Cortex of kidney (tissue), 1 donor: ENCODE measurements around the gene TNFRSF6B.

Experiments used
- DNase-seq: peaks from one replicate; lab custom pipeline; 2025; lab: John Stamatoyannopoulos, UW

The TNFRSF6B gene

DNA sequence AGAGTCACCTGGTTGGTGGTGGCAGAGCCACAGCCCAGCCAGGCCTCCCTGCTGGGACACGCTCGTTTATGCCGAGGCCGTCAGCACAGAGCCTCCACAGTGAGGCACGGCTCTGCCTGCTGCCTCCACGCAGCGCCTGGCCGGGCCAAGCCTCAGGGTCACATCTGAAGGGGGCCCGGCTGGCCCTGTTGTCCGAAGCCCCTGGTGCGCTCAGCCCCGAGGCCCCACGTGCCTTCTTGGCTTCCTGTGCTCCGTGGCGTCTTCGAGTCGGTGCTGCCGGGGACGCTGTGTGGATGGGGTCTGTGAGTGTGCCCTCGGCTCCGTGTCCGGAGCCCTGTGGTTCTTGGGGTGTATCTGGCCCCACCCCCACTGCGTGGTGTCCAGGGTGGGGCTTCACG, 10.4 kb upstream of the TNFRSF6B start:
- DNase-seq, result no peak

DNA sequence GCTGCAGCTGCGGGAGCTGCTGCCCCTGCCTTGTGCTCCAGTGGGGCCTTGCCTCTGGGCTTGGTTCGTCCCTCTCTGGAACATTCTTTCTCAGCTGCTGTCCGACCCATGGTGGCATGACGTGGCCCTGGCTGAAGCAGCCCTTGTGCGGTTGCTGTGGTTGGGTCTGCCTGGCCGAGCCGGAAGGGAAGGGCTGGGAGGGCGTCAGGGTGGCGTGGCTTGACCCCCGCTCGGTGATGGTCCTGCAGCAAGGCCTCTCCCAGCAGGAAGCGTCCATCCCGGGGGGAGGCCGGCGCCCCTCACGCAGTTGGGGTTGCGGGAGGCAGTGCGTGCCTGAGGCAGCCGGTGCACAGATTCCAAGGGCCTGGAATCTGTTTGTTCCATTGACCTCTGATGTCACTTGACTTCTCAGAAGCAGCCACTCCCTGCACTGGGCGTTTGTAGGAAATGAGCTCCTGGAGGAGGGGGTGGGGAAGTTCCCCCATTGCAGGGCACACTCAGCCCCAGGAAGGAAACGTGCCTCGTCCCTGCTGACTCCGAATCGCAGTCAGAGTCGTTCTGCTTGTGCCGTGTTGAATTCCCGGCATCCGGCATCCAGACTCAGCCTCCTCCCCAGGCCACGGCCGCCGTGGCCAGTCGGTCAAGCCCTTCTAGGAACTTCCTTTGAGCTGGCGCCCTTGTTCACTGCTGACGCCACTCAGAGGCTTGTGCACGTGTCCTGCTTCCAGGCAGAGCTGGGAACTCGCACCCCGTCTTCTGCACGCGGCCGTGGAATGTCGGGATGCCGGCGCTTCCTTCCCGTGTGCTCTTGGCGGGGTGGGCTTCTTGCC, 9.7 kb upstream of the TNFRSF6B start:
- no peak for DNase-seq

DNA sequence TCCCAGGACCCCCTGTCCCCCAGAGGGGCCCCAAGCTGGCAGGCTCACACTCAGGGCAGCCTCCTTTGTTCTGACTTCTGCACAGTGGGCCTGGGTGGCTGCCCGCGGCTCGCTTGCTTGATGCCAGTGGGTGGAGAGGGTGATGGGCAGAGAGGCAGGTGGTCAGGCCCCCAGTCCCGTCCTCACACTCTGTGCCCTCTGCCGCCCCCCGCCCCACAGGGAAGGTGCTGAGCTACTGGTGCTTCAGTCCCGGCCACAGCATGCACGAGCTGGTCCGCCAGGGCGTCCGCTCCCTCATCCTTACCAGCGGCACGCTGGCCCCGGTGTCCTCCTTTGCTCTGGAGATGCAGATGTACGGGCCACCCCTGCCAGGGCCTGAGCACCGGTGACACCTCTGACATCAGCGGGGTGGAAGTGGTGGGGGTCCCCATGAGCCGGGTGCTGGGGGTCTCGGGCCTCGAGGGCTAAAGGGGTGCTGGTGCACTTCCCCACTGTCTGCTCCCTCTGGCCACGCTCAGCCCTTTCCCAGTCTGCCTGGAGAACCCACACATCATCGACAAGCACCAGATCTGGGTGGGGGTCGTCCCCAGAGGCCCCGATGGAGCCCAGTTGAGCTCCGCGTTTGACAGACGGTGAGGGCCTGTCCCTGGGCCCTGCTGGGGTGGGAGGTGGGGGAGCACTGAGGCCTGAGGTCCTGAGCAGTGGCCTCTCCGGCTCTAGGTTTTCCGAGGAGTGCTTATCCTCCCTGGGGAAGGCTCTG, 8.9 kb upstream of the TNFRSF6B start:
- DNase-seq, result no peak

DNA sequence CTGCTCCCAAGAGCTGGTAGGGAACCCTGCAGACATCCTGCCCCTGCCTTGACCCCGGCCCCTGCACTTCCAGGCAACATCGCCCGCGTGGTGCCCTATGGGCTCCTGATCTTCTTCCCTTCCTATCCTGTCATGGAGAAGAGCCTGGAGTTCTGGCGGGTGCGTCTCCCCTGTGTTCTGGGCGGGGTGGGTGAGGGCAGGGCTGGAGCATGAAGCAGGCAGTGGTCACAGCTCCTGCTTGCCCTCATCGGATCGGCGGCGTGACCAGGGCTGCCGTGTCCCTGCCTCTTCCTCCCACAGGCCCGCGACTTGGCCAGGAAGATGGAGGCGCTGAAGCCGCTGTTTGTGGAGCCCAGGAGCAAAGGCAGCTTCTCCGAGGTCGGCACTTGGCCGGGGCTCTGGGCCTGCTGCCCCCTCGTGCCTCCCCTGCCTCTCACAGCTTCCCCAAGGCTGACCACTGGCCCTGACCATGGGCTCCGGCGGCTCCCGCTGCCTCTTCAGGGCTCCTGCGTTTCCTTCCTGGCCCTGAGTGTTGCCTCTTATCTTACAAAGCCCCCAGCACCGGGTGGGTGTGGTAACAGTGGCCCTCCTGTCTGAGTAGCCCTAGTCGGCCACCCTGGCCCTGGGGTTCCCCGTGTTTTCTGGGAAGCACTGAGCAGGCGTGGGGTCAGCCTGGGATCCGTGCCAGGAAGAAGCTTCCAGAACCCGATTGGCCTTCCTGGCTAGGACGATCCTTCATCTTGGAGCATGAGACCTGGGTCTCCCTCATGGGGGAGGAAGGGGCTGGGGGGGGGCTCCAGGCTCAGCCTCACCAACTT, 8.0 kb upstream of the TNFRSF6B start:
- DNase-seq, result no peak

DNA sequence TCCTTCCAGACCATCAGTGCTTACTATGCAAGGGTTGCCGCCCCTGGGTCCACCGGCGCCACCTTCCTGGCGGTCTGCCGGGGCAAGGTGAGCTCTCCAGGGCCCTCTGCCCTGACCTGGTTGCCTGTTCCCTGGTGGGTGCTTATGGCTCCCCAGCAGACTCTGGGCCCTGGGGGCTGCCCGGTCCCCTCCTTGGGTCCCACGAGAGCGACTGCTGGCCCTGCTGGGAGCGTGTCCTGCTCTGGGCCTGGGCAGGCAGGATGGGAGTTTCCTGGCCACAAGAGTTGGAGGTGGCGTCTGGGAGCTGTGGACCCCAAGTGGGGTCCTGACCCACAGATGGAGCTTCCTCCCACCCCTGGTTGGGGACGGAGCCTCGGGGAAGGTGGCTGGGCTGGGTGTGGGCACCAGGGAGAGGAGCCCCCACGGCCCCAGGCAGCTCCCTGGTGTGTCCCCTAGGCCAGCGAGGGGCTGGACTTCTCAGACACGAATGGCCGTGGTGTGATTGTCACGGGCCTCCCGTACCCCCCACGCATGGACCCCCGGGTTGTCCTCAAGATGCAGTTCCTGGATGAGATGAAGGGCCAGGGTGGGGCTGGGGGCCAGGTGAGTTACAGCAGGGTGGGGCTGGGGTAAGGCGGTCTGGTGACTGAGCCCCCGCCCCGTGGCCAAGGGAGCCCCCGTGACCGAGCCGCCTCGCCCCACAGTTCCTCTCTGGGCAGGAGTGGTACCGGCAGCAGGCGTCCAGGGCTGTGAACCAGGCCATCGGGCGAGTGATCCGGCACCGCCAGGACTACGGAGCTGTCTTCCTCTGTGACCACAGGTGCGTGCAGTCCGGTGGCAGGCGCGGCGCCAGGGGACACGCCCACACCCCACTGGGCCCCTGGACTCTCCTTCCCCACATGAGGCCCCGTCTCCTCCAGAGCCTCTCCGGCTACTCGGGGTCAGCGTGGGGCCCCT, 7.1 kb upstream of the TNFRSF6B start:
- DNase-seq, result no peak

DNA sequence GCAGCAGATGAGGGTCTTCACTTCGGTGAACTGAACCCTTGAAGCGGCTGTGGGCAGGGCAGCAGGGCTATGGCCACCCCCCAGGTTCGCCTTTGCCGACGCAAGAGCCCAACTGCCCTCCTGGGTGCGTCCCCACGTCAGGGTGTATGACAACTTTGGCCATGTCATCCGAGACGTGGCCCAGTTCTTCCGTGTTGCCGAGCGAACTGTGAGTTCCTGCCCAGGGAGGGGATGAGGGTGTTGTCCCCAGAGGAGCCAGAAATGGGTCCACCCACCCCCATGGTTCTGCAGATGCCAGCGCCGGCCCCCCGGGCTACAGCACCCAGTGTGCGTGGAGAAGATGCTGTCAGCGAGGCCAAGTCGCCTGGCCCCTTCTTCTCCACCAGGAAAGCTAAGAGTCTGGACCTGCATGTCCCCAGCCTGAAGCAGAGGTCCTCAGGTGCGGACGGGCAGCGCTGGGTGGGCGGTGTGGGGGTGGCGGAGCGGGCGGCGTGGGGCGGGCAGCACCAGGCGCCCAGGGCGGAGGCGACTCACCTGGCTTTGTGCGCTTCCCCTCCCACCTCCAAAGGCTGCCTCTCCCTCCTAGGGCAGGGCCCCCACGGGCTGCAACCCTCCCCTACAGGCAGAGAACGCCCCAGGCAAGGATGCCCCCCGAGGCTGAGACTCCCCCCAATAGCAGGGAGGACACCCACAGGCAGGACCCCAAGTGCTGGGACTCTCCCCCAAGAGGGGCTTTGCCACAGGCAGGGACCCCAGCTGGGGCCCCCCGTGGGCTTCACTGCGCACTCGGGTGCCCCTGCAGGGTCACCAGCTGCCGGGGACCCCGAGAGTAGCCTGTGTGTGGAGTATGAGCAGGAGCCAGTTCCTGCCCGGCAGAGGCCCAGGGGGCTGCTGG, 6.2 kb upstream of the TNFRSF6B start:
- no peak for DNase-seq

DNA sequence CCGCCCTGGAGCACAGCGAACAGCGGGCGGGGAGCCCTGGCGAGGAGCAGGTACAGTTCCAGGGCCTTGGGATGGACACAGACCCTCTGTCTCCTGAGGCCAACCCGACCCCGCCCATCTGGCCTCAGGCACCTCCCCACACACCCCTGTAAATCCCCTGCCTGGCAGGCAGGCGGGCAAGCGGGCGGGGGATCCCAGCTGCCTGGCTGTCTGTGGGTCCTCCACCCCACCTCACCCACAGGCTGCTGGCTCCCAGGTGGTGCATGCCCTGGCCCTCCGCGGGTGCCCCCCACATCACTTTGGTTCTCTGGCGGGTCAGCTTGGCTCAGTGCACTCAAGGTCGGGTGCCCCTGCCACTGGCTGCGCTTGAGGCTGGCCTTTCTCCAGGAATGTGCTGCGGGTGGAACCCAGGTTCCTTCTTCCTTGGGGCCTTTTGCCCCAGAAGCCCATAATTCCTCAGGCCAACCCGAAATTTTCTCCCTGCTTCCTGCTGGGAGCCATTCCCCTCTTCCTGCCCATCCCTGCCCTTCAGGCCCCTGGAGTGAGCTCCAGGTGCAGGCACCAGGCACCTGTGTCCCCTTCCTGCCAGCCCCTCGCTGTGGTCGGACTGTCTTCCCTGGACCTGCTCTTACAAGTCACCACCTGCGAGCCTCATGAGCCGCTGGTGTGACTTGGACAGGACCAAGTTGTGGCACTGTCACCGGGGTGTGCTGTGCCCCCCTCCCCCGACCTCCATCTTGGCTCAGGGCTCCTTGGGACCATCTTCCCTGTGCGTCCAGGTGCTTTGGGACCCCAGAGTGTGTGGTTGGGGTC, 5.3 kb upstream of the TNFRSF6B start:
- DNase-seq, result no peak

DNA sequence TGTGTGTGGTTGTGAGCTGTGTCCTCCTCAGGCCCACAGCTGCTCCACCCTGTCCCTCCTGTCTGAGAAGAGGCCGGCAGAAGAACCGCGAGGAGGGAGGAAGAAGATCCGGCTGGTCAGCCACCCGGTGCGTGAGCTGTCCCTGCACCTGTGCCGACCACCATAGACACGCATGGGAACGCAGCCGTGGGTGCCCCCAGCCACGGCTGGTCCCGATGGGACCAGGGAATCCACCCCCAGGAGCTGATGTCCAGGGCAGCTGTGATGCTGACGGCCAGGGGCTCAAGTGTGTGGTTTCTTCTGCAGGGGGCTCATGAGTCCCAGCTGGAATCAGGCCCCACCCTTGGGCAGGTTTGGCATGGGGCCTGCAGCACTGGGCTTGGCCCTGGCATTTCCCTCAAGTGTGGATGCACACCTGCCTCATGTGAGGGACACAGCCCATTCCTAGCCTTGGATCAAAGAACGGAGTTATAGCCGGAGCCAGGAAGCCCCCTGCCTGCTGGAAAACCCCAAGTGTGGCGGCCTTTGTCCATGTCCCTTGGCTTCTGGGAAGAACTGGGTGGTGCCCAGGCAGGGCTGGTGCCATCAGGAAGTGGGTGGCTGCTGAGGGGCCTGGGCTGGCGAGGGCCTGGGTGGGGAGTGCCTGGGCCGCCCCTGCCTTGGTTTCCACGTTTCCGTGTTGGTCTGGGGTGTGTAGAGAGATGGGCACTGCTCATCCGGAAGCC, 4.6 kb upstream of the TNFRSF6B start:
- DNase-seq, result no peak

DNA sequence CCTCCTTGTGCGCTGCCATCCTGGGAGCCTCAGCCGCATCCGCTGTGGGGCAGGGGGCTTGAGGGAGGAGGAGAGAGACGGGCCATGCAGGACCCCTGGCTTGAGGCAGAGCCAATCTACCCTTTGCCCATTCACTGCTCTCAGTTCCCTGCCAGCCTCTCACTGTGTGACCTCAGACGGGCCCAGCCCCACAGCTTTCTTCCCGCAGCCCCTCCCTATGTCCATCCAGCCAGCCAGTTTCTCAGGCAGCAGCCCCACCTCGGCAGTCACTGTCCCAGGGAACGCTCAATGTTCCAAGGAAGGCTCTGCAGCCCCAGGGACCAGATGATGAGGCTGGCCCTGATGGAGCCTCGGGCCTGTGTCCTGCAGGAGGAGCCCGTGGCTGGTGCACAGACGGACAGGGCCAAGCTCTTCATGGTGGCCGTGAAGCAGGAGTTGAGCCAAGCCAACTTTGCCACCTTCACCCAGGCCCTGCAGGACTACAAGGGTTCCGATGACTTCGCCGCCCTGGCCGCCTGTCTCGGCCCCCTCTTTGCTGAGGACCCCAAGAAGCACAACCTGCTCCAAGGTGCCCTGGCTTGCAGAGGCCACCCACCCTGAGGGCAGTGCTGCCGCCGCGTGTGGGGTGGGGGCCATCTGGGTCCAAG, 3.9 kb upstream of the TNFRSF6B start:
- no peak for DNase-seq

DNA sequence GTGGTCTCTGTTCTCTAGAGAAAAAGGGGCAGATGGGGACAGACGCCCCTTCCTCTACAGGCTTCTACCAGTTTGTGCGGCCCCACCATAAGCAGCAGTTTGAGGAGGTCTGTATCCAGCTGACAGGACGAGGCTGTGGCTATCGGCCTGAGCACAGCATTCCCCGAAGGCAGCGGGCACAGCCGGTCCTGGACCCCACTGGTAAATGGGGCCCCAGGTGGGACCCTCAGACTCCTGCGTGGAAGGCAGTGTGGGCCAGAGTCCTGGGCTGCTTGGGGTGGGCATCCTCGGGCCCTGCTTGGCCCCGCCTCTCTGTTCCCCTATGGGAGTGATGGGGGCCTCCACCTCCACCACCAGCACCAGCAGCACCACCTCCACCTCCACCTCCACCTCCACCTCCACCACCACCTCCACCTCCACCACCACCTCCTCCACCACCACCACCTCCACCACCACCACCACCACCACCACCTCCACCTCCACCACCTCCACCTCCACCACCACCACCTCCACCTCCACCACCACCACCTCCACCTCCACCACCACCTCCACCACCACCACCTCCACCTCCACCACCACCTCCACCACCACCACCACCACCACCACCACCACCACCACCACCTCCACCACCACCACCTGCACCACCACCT, 3.2 kb upstream of the TNFRSF6B start:
- DNase-seq, result no peak

DNA sequence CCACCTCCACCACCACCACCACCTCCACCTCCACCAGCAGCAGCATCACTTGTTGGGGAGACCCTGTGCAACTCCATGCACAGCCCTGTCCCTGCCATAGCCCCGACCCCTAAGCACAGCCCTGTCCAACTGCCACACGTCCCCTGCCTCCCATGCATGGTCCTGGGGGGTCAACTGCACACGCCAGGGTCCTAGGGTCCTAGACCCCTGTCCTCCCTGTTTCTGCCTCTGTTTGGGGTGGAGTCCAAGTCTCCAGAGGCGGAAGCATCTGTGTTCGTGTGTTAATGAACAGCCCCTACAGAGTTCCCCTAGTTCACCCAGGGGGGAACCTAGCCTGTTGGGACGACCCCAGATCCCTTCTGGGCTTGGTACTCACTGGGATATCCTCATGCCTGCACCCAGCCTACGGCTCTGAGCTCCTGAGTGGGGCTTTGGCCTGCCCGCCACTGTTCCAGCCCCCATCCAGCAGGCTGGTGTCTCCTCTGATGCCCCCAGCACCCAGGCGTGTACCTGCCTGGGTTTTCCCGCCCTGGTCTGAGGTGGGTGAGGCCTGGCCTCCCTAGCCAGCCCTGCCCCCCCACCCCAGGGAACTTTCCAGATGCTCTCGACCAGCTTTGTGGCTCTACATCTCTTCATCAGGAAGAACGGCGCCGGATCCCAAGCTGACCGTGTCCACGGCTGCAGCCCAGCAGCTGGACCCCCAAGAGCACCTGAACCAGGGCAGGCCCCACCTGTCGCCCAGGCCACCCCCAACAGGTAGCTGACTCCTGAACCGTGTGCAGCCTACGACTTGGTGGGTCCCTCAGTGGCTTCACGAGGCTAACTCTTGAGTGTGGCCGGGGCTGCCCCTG, 2.5 kb upstream of the TNFRSF6B start:
- no peak for DNase-seq

DNA sequence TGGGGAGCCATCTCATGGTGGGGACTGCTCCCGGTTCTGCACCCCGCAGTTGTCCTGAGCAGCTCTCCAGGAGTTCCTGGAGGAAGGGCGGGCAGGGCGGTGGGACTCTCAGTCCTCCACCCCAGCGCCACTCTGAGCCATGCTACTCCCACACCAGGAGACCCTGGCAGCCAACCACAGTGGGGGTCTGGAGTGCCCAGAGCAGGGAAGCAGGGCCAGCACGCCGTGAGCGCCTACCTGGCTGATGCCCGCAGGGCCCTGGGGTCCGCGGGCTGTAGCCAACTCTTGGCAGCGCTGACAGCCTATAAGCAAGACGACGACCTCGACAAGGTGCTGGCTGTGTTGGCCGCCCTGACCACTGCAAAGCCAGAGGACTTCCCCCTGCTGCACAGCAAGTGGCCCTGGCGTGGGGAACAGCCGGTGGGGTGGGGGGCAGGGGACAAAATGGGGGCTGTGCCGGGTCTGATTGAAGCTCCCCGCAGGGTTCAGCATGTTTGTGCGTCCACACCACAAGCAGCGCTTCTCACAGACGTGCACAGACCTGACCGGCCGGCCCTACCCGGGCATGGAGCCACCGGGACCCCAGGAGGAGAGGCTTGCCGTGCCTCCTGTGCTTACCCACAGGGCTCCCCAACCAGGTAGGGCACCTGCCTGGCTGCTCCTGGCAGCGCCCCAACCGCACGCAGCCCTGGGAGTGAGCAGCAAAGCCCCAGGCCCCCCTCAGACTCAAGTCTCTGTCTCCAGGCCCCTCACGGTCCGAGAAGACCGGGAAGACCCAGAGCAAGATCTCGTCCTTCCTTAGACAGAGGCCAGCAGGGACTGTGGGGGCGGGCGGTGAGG, 1.6 kb upstream of the TNFRSF6B start:
- no peak for DNase-seq

DNA sequence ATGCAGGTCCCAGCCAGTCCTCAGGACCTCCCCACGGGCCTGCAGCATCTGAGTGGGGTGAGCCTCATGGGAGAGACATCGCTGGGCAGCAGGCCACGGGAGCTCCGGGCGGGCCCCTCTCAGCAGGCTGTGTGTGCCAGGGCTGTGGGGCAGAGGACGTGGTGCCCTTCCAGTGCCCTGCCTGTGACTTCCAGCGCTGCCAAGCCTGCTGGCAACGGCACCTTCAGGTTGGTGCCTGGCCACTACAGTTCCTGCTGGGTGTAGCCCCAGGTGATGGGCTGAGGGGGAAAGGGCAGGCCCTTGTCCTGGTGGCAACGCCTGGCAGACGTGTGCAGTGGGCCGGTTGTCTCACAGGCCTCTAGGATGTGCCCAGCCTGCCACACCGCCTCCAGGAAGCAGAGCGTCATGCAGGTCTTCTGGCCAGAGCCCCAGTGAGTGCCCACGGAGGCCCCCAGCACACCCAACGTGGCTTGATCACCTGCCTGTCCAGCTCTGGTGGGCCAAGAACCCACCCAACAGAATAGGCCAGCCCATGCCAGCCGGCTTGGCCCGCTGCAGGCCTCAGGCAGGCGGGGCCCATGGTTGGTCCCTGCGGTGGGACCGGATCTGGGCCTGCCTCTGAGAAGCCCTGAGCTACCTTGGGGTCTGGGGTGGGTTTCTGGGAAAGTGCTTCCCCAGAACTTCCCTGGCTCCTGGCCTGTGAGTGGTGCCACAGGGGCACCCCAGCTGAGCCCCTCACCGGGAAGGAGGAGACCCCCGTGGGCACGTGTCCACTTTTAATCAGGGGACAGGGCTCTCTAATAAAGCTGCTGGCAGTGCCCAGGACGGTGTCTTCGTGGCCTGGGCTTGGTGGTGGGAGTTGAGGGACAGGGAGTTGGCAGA, 787 bp upstream of the TNFRSF6B start:
- DNase-seq, result no peak

DNA sequence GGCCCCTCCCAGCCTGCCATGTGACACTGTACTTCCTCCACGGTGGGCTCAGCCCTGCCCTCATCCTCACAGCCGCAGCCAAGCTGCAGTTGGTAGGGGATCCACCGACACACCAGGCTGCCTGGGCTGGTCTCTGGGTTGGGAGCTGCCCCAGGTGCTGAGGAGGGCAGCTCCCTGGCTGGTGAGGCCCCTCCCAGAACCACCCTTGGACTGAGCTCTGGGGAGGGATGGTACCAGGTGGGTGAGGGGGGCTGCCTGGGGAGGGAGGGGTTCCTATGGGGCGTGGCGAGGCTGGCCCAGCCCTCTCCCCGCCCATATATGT, 185 bp upstream of the TNFRSF6B start:
- DNase-seq, result no peak

DNA sequence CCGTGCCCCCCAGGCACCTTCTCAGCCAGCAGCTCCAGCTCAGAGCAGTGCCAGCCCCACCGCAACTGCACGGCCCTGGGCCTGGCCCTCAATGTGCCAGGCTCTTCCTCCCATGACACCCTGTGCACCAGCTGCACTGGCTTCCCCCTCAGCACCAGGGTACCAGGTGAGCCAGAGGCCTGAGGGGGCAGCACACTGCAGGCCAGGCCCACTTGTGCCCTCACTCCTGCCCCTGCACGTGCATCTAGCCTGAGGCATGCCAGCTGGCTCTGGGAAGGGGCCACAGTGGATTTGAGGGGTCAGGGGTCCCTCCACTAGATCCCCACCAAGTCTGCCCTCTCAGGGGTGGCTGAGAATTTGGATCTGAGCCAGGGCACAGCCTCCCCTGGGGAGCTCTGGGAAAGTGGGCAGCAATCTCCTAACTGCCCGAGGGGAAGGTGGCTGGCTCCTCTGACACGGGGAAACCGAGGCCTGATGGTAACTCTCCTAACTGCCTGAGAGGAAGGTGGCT, 960 bp downstream of the TNFRSF6B start:
- DNase-seq, result no peak
